H54 (cell line): ENCODE data around the gene THTPA.

Experiments used
- DNase-seq: peaks from one replicate; pipeline ENCODE4 v3.0.0; 2011; ENCODE audit warnings: low spot score, mixed read lengths; ENCODE audit not compliant: insufficient read length
- FAIRE-seq: peaks from 3 replicates; lab custom pipeline; 2011; peaks lifted over from hg19 to GRCh38; lab: Jason Lieb, UNC
- POLR2A ChIP-seq: IDR thresholded peaks from 2 replicates; pipeline ENCODE4 v1.6.1; 2011; ENCODE audit warnings: low read depth, mild to moderate bottlenecking, low read length

The THTPA gene

GRCh38 chr14:23538785-23539184, 17.3 kb upstream of the THTPA start:
- no peak for FAIRE-seq
- DNase-seq, result no peak
- no peak for TF ChIP-seq POLR2A

- DNase-seq (no peak), FAIRE-seq (no peak)
- no peak for TF ChIP-seq POLR2A
These were observed 16.6 kb upstream of the THTPA start for GRCh38 chr14:23539248-23540140.

GRCh38 chr14:23540141-23540469, 16.0 kb upstream of the THTPA start:
- TF ChIP-seq POLR2A, result no peak
- DNase-seq (no peak), FAIRE-seq (no peak)

GRCh38 chr14:23542261-23542660, 13.8 kb upstream of the THTPA start:
- no peak for TF ChIP-seq POLR2A
- FAIRE-seq (no peak), DNase-seq (no peak)

GRCh38 chr14:23543403-23543802, 12.7 kb upstream of the THTPA start:
- FAIRE-seq (no peak), DNase-seq (no peak)
- no peak for TF ChIP-seq POLR2A

- no peak for DNase-seq
- FAIRE-seq, result no peak
- no peak for TF ChIP-seq POLR2A
These were observed 11.3 kb upstream of the THTPA start for GRCh38 chr14:23544511-23545447.

GRCh38 chr14:23545740-23546365, 10.2 kb upstream of the THTPA start:
- DNase-seq (no peak), FAIRE-seq (no peak)
- no peak for TF ChIP-seq POLR2A

GRCh38 chr14:23546450-23547035, 9.5 kb upstream of the THTPA start:
- FAIRE-seq (no peak), DNase-seq (no peak)
- no peak for TF ChIP-seq POLR2A

- no peak for FAIRE-seq
These were observed 8.1 kb upstream of the THTPA start for GRCh38 chr14:23547924-23548323.

GRCh38 chr14:23548351-23549318, 7.4 kb upstream of the THTPA start:
- no peak for TF ChIP-seq POLR2A
- DNase-seq, result no peak
- FAIRE-seq, result no peak

More at GRCh38 chr14:23547924-23548323, 8.1 kb upstream of the THTPA start:
- no peak for TF ChIP-seq POLR2A
- no peak for DNase-seq

- DNase-seq, result no peak
- no peak for FAIRE-seq
- TF ChIP-seq POLR2A, result no peak
These were observed 5.8 kb upstream of the THTPA start for GRCh38 chr14:23550131-23550811.

GRCh38 chr14:23550812-23551265, 5.2 kb upstream of the THTPA start:
- FAIRE-seq (no peak), DNase-seq (no peak)
- no peak for TF ChIP-seq POLR2A
